H1 (cell line): Measurements from ENCODE around the gene CACNA1C. TPM values are rescaled to one million over a fixed set of nuclear protein-coding genes. Genes with fewer than 3 reads are reported as not detected.

Experiments used
- CTCF ChIA-PET: fragments of 300-600 bp; sonication (Branson Sonifier 250); formaldehyde crosslinking; loops from one replicate; lab custom pipeline; 2021; ENCODE audit not compliant: partially characterized antibody; lab: Charles Lee
- POLR2A ChIA-PET: fragments of 300-600 bp; sonication (Branson Sonifier 250); formaldehyde crosslinking; loops from one replicate; lab custom pipeline; 2021; ENCODE audit warnings: inconsistent platforms; ENCODE audit not compliant: partially characterized antibody; lab: Charles Lee
- DNase-seq, 2 experiments: peaks; one replicate each; pipeline versions ENCODE4 v3.0.0 to v3.0.0-alpha.2; 2010 to 2022; ENCODE audit warnings: low spot score in 2 of 2, low read depth in 1 of 2, mixed read lengths in 1 of 2
- FAIRE-seq: peaks from 2 replicates; lab custom pipeline; 2011; peaks lifted over from hg19 to GRCh38; lab: Jason Lieb, UNC
- H2AFZ ChIP-seq: 2 replicates; pipeline ENCODE4 v1.8.1; 2012; ENCODE audit warnings: low read length, inconsistent platforms
- H2AK5ac ChIP-seq: 2 replicates; pipeline ENCODE4 v1.6.1; 2013; ENCODE audit warnings: low read depth, low read length
- H2BK120ac ChIP-seq: replicated peaks from 2 replicates; pipeline ENCODE3; 2013; ENCODE audit warnings: low read depth, low read length, inconsistent platforms
- H2BK12ac ChIP-seq: 2 replicates; pipeline ENCODE4 v1.6.1; 2013; ENCODE audit warnings: low read depth, low read length
- H2BK15ac ChIP-seq: 2 replicates; pipeline ENCODE4 v1.6.1; 2013; ENCODE audit warnings: low read length
- H2BK20ac ChIP-seq: 2 replicates; pipeline ENCODE4 v1.6.1; 2013; ENCODE audit warnings: low read length
- H2BK5ac ChIP-seq: 2 replicates; pipeline ENCODE4 v1.6.1; 2013; ENCODE audit warnings: low read depth, low read length
- H3K14ac ChIP-seq: 2 replicates; pipeline ENCODE4 v1.6.1; 2013; ENCODE audit warnings: inconsistent platforms; ENCODE audit not compliant: insufficient read length
- H3K18ac ChIP-seq: 2 replicates; pipeline ENCODE4 v1.6.1; 2013; ENCODE audit warnings: low read length; ENCODE audit errors: extremely low read depth
- H3K23ac ChIP-seq: 2 replicates; pipeline ENCODE4 v1.6.1; 2013; ENCODE audit warnings: inconsistent platforms; ENCODE audit not compliant: insufficient read length
- H3K23me2 ChIP-seq: 2 replicates; pipeline ENCODE4 v1.6.1; 2013; ENCODE audit warnings: low read depth, low read length
- H3K27ac ChIP-seq: 2 replicates; pipeline ENCODE4 v1.6.1; 2011; ENCODE audit warnings: low read depth, low read length, inconsistent platforms
- H3K27me3 ChIP-seq, 4 experiments: replicated peaks in 1 of 4; 1 replicate in 1 of 4; 2 replicates in 3 of 4; pipeline versions ENCODE4 v1.6.1 to v1.8.1; 2011 to 2013; ENCODE audit warnings: low read length in 3 of 4, mild to moderate bottlenecking in 3 of 4, inconsistent platforms in 2 of 4, mixed read lengths in 2 of 4, moderate library complexity in 1 of 4; ENCODE audit not compliant: control insufficient read depth in 3 of 4, insufficient read depth in 3 of 4; ENCODE audit errors: extremely low read depth in 1 of 4
- H3K36me3 ChIP-seq, 4 experiments: 2 replicates each; pipeline versions ENCODE4 v1.6.1 to v1.8.1; 2011 to 2013; ENCODE audit warnings: mild to moderate bottlenecking in 4 of 4, low read length in 3 of 4, moderate library complexity in 2 of 4, control low read depth in 1 of 4, inconsistent platforms in 1 of 4; ENCODE audit not compliant: insufficient read depth in 4 of 4, control insufficient read depth in 2 of 4
- H3K4ac ChIP-seq: replicated peaks from 2 replicates; pipeline ENCODE3; 2013; ENCODE audit warnings: low read length, low read depth, mixed read lengths, inconsistent platforms; ENCODE audit not compliant: insufficient read length
- H3K4me1 ChIP-seq, 4 experiments: replicated peaks in 1 of 4; 1 replicate in 1 of 4; 2 replicates in 3 of 4; pipeline versions ENCODE4 v1.6.1 to v1.8.1; 2011 to 2013; ENCODE audit warnings: low read length in 3 of 4, inconsistent platforms in 2 of 4, mixed read lengths in 1 of 4; ENCODE audit not compliant: insufficient read depth in 4 of 4, control insufficient read depth in 3 of 4
- H3K4me2 ChIP-seq, 2 experiments: 2 replicates each; pipeline versions ENCODE4 v1.6.1 to v1.8.1; 2011 to 2013; ENCODE audit warnings: low read depth in 2 of 2, low read length in 2 of 2, control low read depth in 1 of 2, inconsistent platforms in 1 of 2, mild to moderate bottlenecking in 1 of 2; ENCODE audit not compliant: insufficient read depth in 1 of 2
- H3K4me3 ChIP-seq, 4 experiments: fragments of 200-600, 300-600 bp in 1 of 4; sonication (generic), shearing (Covaris generic), sonication (Bioruptor Twin) in 1 of 4; 2 replicates each; pipeline versions ENCODE4 v1.5.1 to v1.8.1; 2011 to 2016; ENCODE audit warnings: low read length in 4 of 4, low read depth in 3 of 4, control low read depth in 2 of 4, inconsistent platforms in 2 of 4, mild to moderate bottlenecking in 2 of 4, mixed read lengths in 1 of 4, moderate library complexity in 1 of 4; ENCODE audit not compliant: insufficient read depth in 2 of 4; ENCODE audit errors: extremely low read depth in 1 of 4
- H3K56ac ChIP-seq: replicated peaks from 2 replicates; pipeline ENCODE3; 2013; ENCODE audit warnings: low read depth, mild to moderate bottlenecking, mixed read lengths, low read length, inconsistent platforms; ENCODE audit not compliant: insufficient read length
- H3K79me1 ChIP-seq: 2 replicates; pipeline ENCODE4 v1.6.1; 2013; ENCODE audit warnings: low read depth, low read length, control low read depth
- H3K79me2 ChIP-seq, 2 experiments: 2 replicates each; pipeline versions ENCODE4 v1.6.1 to v1.8.1; 2012 to 2013; ENCODE audit warnings: low read length in 2 of 2, mild to moderate bottlenecking in 2 of 2, inconsistent platforms in 1 of 2; ENCODE audit not compliant: insufficient read depth in 2 of 2, control insufficient read depth in 1 of 2
- H3K9ac ChIP-seq, 4 experiments: replicated peaks in 1 of 4; 1 replicate in 1 of 4; 2 replicates in 3 of 4; pipeline versions ENCODE4 v1.6.1 to v1.8.1; 2011 to 2013; ENCODE audit warnings: low read depth in 3 of 4, low read length in 3 of 4, control low read depth in 2 of 4, mild to moderate bottlenecking in 2 of 4, moderate library complexity in 2 of 4, inconsistent platforms in 1 of 4; ENCODE audit errors: extremely low read depth in 1 of 4
- H3K9me3 ChIP-seq, 2 experiments: 2 replicates each; pipeline versions ENCODE4 v1.6.1 to v1.8.1; 2012 to 2013; ENCODE audit warnings: mild to moderate bottlenecking in 2 of 2, moderate library complexity in 2 of 2, control low read depth in 1 of 2, inconsistent platforms in 1 of 2, low read depth in 1 of 2, low read length in 1 of 2, mixed read lengths in 1 of 2; ENCODE audit not compliant: insufficient read depth in 2 of 2
- H4K20me1 ChIP-seq, 2 experiments: replicated peaks in 1 of 2; 2 replicates each; pipeline versions ENCODE3 to v1.8.1; 2011 to 2013; ENCODE audit warnings: inconsistent platforms in 2 of 2, low read length in 2 of 2, mild to moderate bottlenecking in 1 of 2; ENCODE audit not compliant: insufficient read depth in 2 of 2, control insufficient read depth in 1 of 2
- H4K5ac ChIP-seq: 2 replicates; pipeline ENCODE4 v1.6.1; 2013; ENCODE audit warnings: low read length, low read depth, mixed read lengths, inconsistent platforms; ENCODE audit not compliant: insufficient read length
- H4K8ac ChIP-seq: 2 replicates; pipeline ENCODE4 v1.8.0; 2013; ENCODE audit warnings: mild to moderate bottlenecking, moderate library complexity, low read length, inconsistent platforms; ENCODE audit not compliant: insufficient read depth; ENCODE audit errors: extremely low read depth
- H4K91ac ChIP-seq: replicated peaks from 2 replicates; pipeline ENCODE3; 2013; ENCODE audit warnings: low read length, mixed read lengths, inconsistent platforms; ENCODE audit not compliant: insufficient read length
- BACH1 ChIP-seq: IDR thresholded peaks from 2 replicates; pipeline ENCODE4 v1.6.1; 2012; ENCODE audit warnings: low read length, improper control_type of control experiment
- GTF2F1 ChIP-seq: IDR thresholded peaks from 2 replicates; pipeline ENCODE4 v1.6.1; 2012; ENCODE audit warnings: low read depth, low read length, improper control_type of control experiment, borderline replicate concordance
- HDAC6 ChIP-seq: IDR thresholded peaks from one replicate; pipeline ENCODE4 v1.7.1; 2012; ENCODE audit warnings: low read depth, mild to moderate bottlenecking, inconsistent platforms, low read length, moderate library complexity
- whole genome bisulfite sequencing, 2 experiments: shearing (Covaris generic) in 1 of 2; methylation state at CpG; one replicate each; pipeline versions ENCODE4 v1.1.6 to v1.1.7; 2013 to 2015; ENCODE audit warnings: low lambda C conversion rate in 2 of 2, mixed read lengths in 2 of 2, inconsistent platforms in 1 of 2, low coverage in 1 of 2, missing lambda C conversion rate in 1 of 2; ENCODE audit not compliant: insufficient replicate concordance in 2 of 2, insufficient coverage in 1 of 2, insufficient read length in 1 of 2; ENCODE audit errors: extremely low coverage in 1 of 2, missing lambda C conversion rate in 1 of 2; 5-methylcytosine and 5-hydroxymethylcytosine counted together
- polyA plus RNA-seq, 7 experiments: library from polyadenylated mRNA; depleted of rRNA in 3 of 7; stranded (reverse) in 5 of 7; unstranded in 2 of 7; fragments of >200 nt in 5 of 7; fragments of 200-250 nt in 2 of 7; gene quantifications; 1 replicate in 5 of 7; 2 replicates in 1 of 7; 4 replicates in 1 of 7; pipeline versions ENCODE4 v1.2.1 to v1.2.3, GENCODE V29; 2011 to 2013; ENCODE audit warnings: missing spikeins in 2 of 7, mixed read lengths in 2 of 7
- total RNA-seq: library from RNA; stranded (reverse); fragmentation: NEBNext Ultra II Directional; extraction: Animal tissue kit (Norgen Biotek cat#: 25700); gene quantifications from 2 replicates; pipeline ENCODE4 v1.2.1, GENCODE V29; 2021

The CACNA1C gene
- total and polyA plus RNA-seq, 2 of the 8 experiments (the other 6 are each of a cell fraction or from before 2014, with no cell fraction given) = 1.3 TPM

- Histone ChIP-seq H2BK5ac (no peak overlapping the region), H3K79me2 (no peaks in the 10 kb centered on the region), H3K79me1 (no peaks in the 10 kb centered on the region), H2BK15ac (no peak overlapping the region), H2BK12ac (no peak overlapping the region), H3K23me2 (no peaks in the 10 kb centered on the region), H3K4ac (no peak overlapping the region), H3K4me3 (no peak overlapping the region), H2BK20ac (no peak overlapping the region), H4K20me1 (no peaks in the 10 kb centered on the region), H3K4me2 (no peak overlapping the region), H4K91ac (no peak overlapping the region), H3K56ac (no peak overlapping the region), H4K8ac (no peak overlapping the region), H3K27ac (no peak overlapping the region), H3K27me3 (no peaks in the 10 kb centered on the region), H2AFZ (no peak overlapping the region), H2BK120ac (no peak overlapping the region), H3K36me3 (no peaks in the 10 kb centered on the region), H3K18ac (no peak overlapping the region), H3K9me3 (no peaks in the 10 kb centered on the region), H3K14ac (no peak overlapping the region), H3K23ac (no peak overlapping the region), H2AK5ac (no peak overlapping the region), H3K9ac (no peak overlapping the region), H3K4me1 (peaks cover 0 to 11% (median 7%) of the 10 kb centered on the region in 4 experiments; a peak in 5 of 7 replicates), H4K5ac (no peak overlapping the region)
- FAIRE-seq = no peak
- ChIA-PET POLR2A (no interaction called here), CTCF (interaction anchor here (0.7 to 2.3 kb wide), 5 partner anchors 13 to 414 kb away, joined by 3 to 6 read pairs (median 3); no protein-coding TSS in a partner anchor)
- no peak for DNase-seq
- TF ChIP-seq BACH1 = no peak
- no peak for TF ChIP-seq GTF2F1
- no peak for TF ChIP-seq HDAC6
- 87% methylated on average over 3 of the region's 3 CpGs; no CpG with 5 or more reads in 1 of the 2 experiments for WGBS, 2 experiments
Measured at GRCh38 chr12:2211119-2211518, 158.3 kb downstream of the CACNA1C start.
